AG09309 (cell line): Measurements from ENCODE around the gene CCDC88A.

Source experiments
- DNase-seq: peaks from one replicate; pipeline ENCODE4 v3.0.0-alpha.2; 2010; ENCODE audit warnings: low read depth
- H3K4me3 ChIP-seq: 2 replicates; pipeline ENCODE4 v1.5.1; 2011; ENCODE audit warnings: mild to moderate bottlenecking, low read depth, low read length, moderate library complexity; ENCODE audit not compliant: control insufficient read depth
- TF ChIP-seq, protein P1 (sequence below): IDR thresholded peaks from 2 replicates; pipeline ENCODE4 v1.5.1; 2011; ENCODE audit warnings: mild to moderate bottlenecking, low read depth, low read length, inconsistent platforms; ENCODE audit not compliant: insufficient read depth, control insufficient read depth; ENCODE audit errors: missing control alignments

Gene CCDC88A

DNA sequence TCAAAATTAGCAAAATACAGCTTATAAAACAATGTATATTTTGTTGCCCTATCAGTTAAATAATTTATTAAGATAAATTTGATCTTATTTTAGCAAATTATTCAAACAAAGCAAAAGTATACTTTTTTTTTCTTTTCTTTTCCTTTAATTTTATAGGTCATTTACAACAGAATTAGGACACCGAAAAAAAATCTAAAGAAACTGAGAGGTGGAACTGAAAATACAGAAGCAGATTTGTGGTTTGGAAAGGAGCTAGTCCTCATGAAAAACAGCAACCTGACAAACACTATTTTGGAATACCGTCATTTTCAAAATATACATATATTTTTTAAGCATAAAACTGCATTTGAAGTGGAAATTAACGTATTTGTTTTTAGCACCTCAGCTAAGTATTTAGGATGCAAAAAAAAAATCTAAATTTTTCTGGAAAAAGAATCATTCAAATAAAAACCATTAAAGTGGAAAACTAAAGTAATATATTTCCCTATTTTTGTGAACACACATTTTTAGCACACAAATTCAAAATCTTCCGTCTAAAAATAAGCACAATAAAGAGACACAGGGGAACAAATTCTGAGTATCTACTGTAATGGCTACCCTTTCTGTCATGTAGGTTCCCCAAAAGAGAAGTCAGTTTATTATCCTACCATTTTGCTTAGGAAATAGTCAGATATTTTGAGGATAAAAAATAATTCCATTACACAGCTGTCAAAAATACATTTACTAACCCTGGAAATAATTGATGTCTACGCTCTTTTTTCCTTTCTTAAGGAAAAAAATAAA is 2.7 kb downstream of the CCDC88A start:
- TF ChIP-seq, protein P1, sequence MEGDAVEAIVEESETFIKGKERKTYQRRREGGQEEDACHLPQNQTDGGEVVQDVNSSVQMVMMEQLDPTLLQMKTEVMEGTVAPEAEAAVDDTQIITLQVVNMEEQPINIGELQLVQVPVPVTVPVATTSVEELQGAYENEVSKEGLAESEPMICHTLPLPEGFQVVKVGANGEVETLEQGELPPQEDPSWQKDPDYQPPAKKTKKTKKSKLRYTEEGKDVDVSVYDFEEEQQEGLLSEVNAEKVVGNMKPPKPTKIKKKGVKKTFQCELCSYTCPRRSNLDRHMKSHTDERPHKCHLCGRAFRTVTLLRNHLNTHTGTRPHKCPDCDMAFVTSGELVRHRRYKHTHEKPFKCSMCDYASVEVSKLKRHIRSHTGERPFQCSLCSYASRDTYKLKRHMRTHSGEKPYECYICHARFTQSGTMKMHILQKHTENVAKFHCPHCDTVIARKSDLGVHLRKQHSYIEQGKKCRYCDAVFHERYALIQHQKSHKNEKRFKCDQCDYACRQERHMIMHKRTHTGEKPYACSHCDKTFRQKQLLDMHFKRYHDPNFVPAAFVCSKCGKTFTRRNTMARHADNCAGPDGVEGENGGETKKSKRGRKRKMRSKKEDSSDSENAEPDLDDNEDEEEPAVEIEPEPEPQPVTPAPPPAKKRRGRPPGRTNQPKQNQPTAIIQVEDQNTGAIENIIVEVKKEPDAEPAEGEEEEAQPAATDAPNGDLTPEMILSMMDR = no peak
- no peak for DNase-seq
- H3K4me3 ChIP-seq = no peak overlapping the region

DNA sequence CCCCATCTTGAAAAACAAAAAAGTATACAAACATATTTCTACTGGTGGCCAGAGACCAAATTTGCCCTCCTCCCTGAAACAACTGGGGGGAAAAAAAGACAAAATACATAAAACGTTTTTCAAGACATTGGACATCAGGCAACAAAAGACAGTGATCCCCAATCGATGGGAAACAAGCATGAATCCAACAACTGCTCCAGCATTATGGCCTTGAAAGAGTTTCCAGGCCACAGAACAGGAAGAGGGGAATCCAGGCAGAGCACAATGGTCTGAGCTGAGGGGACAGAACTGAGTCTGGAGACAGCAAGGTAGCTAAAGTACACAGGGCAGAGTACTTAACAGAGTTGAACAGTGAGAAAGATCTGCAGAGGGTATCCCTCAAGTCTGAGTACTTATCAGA is 4.4 kb downstream of the CCDC88A start:
- no peak for DNase-seq

DNA sequence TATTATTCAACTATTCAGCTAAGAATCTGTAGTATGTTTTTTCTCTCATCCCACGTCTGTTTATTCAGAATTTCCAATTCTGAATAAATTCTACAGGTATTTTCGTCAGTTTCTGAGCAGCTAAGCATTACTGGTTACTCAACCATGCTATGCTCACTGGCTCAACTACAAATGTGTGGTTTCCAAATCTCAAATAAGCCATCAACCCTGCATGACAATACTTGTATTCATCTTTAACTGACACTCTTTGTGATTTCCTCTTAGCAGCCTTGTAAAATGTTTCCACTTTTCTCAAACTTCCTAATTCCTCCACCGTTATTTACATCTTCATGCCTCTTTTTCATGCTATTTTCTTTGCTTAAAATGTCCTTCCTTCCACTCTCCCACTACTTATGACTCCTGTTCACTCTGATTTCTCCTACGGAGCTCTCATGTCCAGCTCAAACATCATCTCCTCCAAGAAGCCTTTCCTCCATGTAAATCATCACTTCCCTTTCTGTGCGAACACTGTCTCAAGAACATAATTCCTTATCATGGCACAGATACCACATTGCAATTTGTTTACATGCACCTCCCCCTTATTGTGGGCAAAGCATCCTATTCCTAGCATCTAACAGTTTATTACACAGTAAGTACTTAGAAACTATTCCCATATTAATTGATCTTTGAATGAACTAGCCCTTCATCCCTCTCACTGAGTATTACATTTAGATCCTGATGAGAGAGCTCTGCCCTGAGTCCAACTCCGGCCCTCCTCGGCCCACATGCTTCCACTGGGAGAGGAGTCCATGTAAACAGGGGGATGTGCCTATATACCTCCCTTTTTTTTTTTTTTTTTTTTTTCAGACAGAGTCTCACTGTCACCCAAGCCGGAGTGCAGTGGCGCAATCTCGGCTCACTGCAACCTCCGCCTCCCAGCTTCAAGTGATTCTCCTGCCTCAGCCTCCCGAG is 10.5 kb downstream of the CCDC88A start:
- TF ChIP-seq, protein P1 = no peak
- DNase-seq = no peak
- no peak overlapping the region; the same call in 1 of the 2 replicates for H3K4me3 ChIP-seq

More for the DNA sequence above, 4.4 kb downstream of the CCDC88A start:
- TF ChIP-seq, protein P1 = no peak
- no peak overlapping the region for H3K4me3 ChIP-seq

DNA sequence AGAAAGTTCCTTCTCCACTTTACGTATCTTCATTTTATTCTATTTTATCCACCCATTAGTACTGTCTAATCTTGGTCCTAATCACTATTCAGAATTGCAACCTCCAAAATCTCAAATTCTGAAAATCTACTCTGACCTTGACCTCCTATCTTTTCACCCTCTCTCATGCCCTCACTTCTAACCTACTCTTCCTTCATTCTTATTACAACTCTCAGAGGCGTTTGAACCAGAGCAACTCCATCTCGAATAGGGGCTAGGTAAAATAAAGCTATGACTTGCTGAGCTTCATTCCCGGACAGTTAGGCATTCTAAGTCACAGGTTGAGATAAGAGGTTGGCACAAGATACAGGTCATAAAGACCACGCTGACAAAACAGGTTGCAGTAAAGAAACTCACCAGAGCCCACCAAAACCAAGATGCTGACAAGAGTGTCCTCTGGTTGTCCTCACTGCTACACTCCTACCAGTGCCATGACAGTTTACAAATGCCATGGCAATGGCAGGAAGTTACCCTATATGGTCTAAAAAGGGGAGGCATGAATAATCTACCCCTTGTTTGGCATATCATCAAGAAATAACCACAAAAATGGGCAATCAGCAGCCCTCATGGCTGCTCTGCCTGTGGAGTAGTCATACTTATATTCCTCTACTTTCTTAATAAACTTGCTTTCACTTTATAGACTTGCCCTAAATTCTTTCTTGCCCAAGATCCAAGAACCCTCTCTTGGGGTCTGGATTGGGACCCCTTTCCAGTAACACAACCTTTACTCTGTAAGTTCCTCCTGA is 11.4 kb downstream of the CCDC88A start:
- TF ChIP-seq, protein P1 = no peak
- no peak for DNase-seq
- H3K4me3 ChIP-seq = no peak overlapping the region; the same call in 1 of the 2 replicates

DNA sequence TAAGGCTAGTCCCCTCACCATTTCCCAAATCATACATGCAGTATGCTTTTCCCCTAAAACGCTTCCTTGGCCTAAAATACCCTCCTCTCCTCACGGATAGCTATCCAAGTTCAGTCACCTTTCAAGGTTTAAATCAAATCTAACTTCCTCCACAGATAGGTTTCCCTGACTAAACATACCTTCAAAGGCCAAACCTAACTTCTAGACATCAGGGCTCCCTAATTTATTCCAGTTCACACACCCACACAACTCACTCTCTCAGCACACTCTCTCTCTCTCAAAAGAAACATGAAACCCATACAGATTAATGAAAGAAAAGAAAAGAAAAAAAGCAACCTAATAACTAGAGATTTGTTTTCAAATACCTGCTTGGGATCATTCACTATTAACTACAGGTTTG is 14.5 kb downstream of the CCDC88A start:
- H3K4me3 ChIP-seq = no peak overlapping the region
- TF ChIP-seq, protein P1 = no peak
- no peak for DNase-seq
